ENCODE data around the gene KLK6. TPM values are rescaled to one million over a fixed set of nuclear protein-coding genes. Genes with fewer than 3 reads are reported as not detected.
"Not testable (repeated sequence)": the region's sequence is repeated elsewhere in the genome, so short reads cannot be mapped to it uniquely, and the experiment has no call there.

Gene KLK6
- total and polyA plus RNA-seq, 3 donors from 2014 or later, result 0.37 to 0.71 (median 0.63) TPM

- WGBS, 2 donors, result 78 to 90% methylated on average over 9 of the region's 9 CpGs
- H3K27me3 ChIP-seq, result no peaks in the 10 kb centered on the region
- H3K27ac ChIP-seq, result no peak overlapping the region
- no peak for TF ChIP-seq CTCF (IDR thresholded peaks at IDR 0.05)
- TF ChIP-seq POLR2A (IDR thresholded peaks at IDR 0.05), result no peak
- no peak overlapping the region for H3K4me3 ChIP-seq
- no peaks in the 10 kb centered on the region for H3K9me3 ChIP-seq
- no peaks in the 10 kb centered on the region for H3K36me3 ChIP-seq (ENCODE audit: low read depth, missing control alignments)
- peaks cover 7% of the 10 kb centered on the region for H3K4me1 ChIP-seq
- no peak for DNase-seq
- intact Hi-C loops (cut with DNase I; ENCODE audit: low total_unique reads), result no loop called here
Measured at GRCh38 chr19:50972795-50973376, 3.5 kb upstream of the KLK6 start.

- H3K4me3 ChIP-seq; H3K27ac ChIP-seq; H3K36me3 ChIP-seq (ENCODE audit: low read depth, missing control alignments); H3K9me3 ChIP-seq; DNase-seq; intact Hi-C loops (cut with DNase I; ENCODE audit: low total_unique reads); H3K27me3 ChIP-seq; H3K4me1 ChIP-seq: not testable (repeated sequence)
- 91 to 93% methylated on average over 3 of the region's 3 CpGs for WGBS, 2 donors
Measured at GRCh38 chr19:50969810-50970209, 419 bp upstream of the KLK6 start.

- no peaks in the 10 kb centered on the region for H3K9me3 ChIP-seq
- 45 to 46% methylated on average over 7 of the region's 7 CpGs for WGBS, 2 donors
- H3K36me3 ChIP-seq (ENCODE audit: low read depth, missing control alignments), result no peaks in the 10 kb centered on the region
- no peak overlapping the region for H3K4me3 ChIP-seq
- intact Hi-C loops (cut with DNase I; ENCODE audit: low total_unique reads), result no loop called here
- TF ChIP-seq POLR2A (IDR thresholded peaks at IDR 0.05), result no peak
- no peak for TF ChIP-seq CTCF (IDR thresholded peaks at IDR 0.05)
- DNase-seq, result no peak
- no peaks in the 10 kb centered on the region for H3K27me3 ChIP-seq
- H3K27ac ChIP-seq, result no peak overlapping the region
- peaks cover 7% of the 10 kb centered on the region for H3K4me1 ChIP-seq
Measured at GRCh38 chr19:50968716-50969412, 527 bp downstream of the KLK6 start.

GRCh38 chr19:50967929-50968715 is 1.3 kb downstream of the KLK6 start:
- intact Hi-C loops (cut with DNase I; ENCODE audit: low total_unique reads), result no loop called here
- TF ChIP-seq POLR2A (IDR thresholded peaks at IDR 0.05) (no peak), CTCF (IDR thresholded peaks at IDR 0.05) (no peak)
- 47 to 55% methylated on average over 15 to 20 of the region's 20 CpGs for WGBS, 2 donors
- Histone ChIP-seq H3K27ac (no peak overlapping the region), H3K36me3 (ENCODE audit: low read depth, missing control alignments) (no peaks in the 10 kb centered on the region), H3K4me3 (no peak overlapping the region), H3K27me3 (no peaks in the 10 kb centered on the region), H3K9me3 (no peaks in the 10 kb centered on the region), H3K4me1 (peaks cover 7% of the 10 kb centered on the region)
- DNase-seq, result no peak

- no peak for DNase-seq
- Histone ChIP-seq H3K36me3 (ENCODE audit: low read depth, missing control alignments) (no peaks in the 10 kb centered on the region), H3K27ac (no peak overlapping the region), H3K27me3 (no peaks in the 10 kb centered on the region), H3K9me3 (no peaks in the 10 kb centered on the region), H3K4me3 (no peak overlapping the region), H3K4me1 (peaks cover 7% of the 10 kb centered on the region)
- 86 to 90% methylated on average over 3 of the region's 3 CpGs for WGBS, 2 donors
- intact Hi-C loops (cut with DNase I; ENCODE audit: low total_unique reads), result no loop called here
- TF ChIP-seq CTCF (IDR thresholded peaks at IDR 0.05) (no peak), POLR2A (IDR thresholded peaks at IDR 0.05) (no peak)
Measured at GRCh38 chr19:50964266-50964665, 5.1 kb downstream of the KLK6 start.

Measured in testis (tissue), 3 donors.